Measurements from ENCODE around the gene YTHDC1. TPM values are rescaled to one million over a fixed set of nuclear protein-coding genes. Genes with fewer than 3 reads are reported as not detected.

The YTHDC1 gene
- total RNA-seq, 2 donors from 2014 or later, result 170 to 184 TPM

GRCh38 chr4:68358988-68359387, 9.1 kb upstream of the YTHDC1 start:
- DNase-seq, result no peak
- peaks cover 4% of the 10 kb centered on the region for H3K27me3 Mint-ChIP-seq (ENCODE audit: insufficient read depth)
- 96% methylated on average over 2 of the region's 2 CpGs; no CpG with 5 or more reads in 1 of the 2 experiments for WGBS, 2 experiments (ENCODE audit: insufficient coverage in 1 of 2, insufficient read length in 1 of 2)
- no peak for TF ChIP-seq CTCF (conservative IDR thresholded peaks at IDR 0.05)
- Histone ChIP-seq H3K36me3 (ENCODE audit: control insufficient read depth, insufficient read depth, low read length) (no peaks in the 10 kb centered on the region), H3K4me1 (ENCODE audit: control insufficient read depth, insufficient read depth, low read length) (no peaks in the 10 kb centered on the region), H3K27me3 (ENCODE audit: control insufficient read depth, insufficient read depth, low read length, poor library complexity, severe bottlenecking) (no peaks in the 10 kb centered on the region), H3K27ac (ENCODE audit: low read depth, low read length) (no peak overlapping the region), H3K9ac (ENCODE audit: extremely low read depth, low read length, poor library complexity, severe bottlenecking) (no peak overlapping the region), H3K4me3 (ENCODE audit: low read length) (no peak overlapping the region), H3K9me3 (ENCODE audit: control insufficient read depth, low read length) (peaks cover 10% of the 10 kb centered on the region)
- H3K36me3 Mint-ChIP-seq (ENCODE audit: low read depth), result peaks cover 8% of the 10 kb centered on the region
- peaks cover 11% of the 10 kb centered on the region for H3K9me3 Mint-ChIP-seq
- peaks cover 31% of the 10 kb centered on the region for H3K4me1 Mint-ChIP-seq
- H3K4me3 Mint-ChIP-seq, result no peak overlapping the region
- no peak overlapping the region for H3K27ac Mint-ChIP-seq

- Histone ChIP-seq H3K36me3 (ENCODE audit: control insufficient read depth, insufficient read depth, low read length) (no peaks in the 10 kb centered on the region), H3K4me3 (ENCODE audit: low read length) (no peak overlapping the region), H3K4me1 (ENCODE audit: control insufficient read depth, insufficient read depth, low read length) (no peaks in the 10 kb centered on the region), H3K27me3 (ENCODE audit: control insufficient read depth, insufficient read depth, low read length, poor library complexity, severe bottlenecking) (no peaks in the 10 kb centered on the region), H3K9me3 (ENCODE audit: control insufficient read depth, low read length) (no peaks in the 10 kb centered on the region), H3K27ac (ENCODE audit: low read depth, low read length) (no peak overlapping the region), H3K9ac (ENCODE audit: extremely low read depth, low read length, poor library complexity, severe bottlenecking) (no peak overlapping the region)
- H3K27me3 Mint-ChIP-seq (ENCODE audit: insufficient read depth), result no peaks in the 10 kb centered on the region
- 90 to 93% methylated on average over 1 to 2 of the region's 2 CpGs for WGBS, 2 experiments (ENCODE audit: insufficient coverage in 1 of 2, insufficient read length in 1 of 2)
- H3K4me3 Mint-ChIP-seq, result no peak overlapping the region
- H3K36me3 Mint-ChIP-seq (ENCODE audit: low read depth), result peaks cover 8% of the 10 kb centered on the region
- H3K4me1 Mint-ChIP-seq, result peaks cover 9% of the 10 kb centered on the region
- DNase-seq, result no peak
- H3K9me3 Mint-ChIP-seq, result peaks cover 4% of the 10 kb centered on the region
- H3K27ac Mint-ChIP-seq, result no peak overlapping the region
- TF ChIP-seq CTCF (conservative IDR thresholded peaks at IDR 0.05), result no peak
These were observed 2.9 kb upstream of the YTHDC1 start for GRCh38 chr4:68352791-68353190.

GRCh38 chr4:68349279-68349648, 626 bp downstream of the YTHDC1 start:
- peaks cover 28% of the 10 kb centered on the region for H3K36me3 Mint-ChIP-seq (ENCODE audit: low read depth)
- H3K4me1 ChIP-seq (ENCODE audit: control insufficient read depth, insufficient read depth, low read length), result peaks cover 5% of the 10 kb centered on the region
- H3K9ac ChIP-seq (ENCODE audit: extremely low read depth, low read length, poor library complexity, severe bottlenecking), result peak overlapping the region; percentile 99
- no peaks in the 10 kb centered on the region for H3K27me3 Mint-ChIP-seq (ENCODE audit: insufficient read depth)
- H3K36me3 ChIP-seq (ENCODE audit: control insufficient read depth, insufficient read depth, low read length), result peaks cover 23% of the 10 kb centered on the region
- H3K27ac Mint-ChIP-seq, result peak overlapping the region; percentile 99
- no peaks in the 10 kb centered on the region for H3K27me3 ChIP-seq (ENCODE audit: control insufficient read depth, insufficient read depth, low read length, poor library complexity, severe bottlenecking)
- peaks cover 2% of the 10 kb centered on the region for H3K9me3 Mint-ChIP-seq
- H3K27ac ChIP-seq (ENCODE audit: low read depth, low read length), result peak overlapping the region; percentile 99
- H3K4me1 Mint-ChIP-seq, result peaks cover 16% of the 10 kb centered on the region
- no peak for TF ChIP-seq CTCF (conservative IDR thresholded peaks at IDR 0.05)
- H3K9me3 ChIP-seq (ENCODE audit: control insufficient read depth, low read length), result no peaks in the 10 kb centered on the region
- 0% methylated on average over 7 to 14 of the region's 14 CpGs for WGBS, 2 experiments (ENCODE audit: insufficient coverage in 1 of 2, insufficient read length in 1 of 2)
- DNase-seq, result no peak
- peak overlapping the region; percentile 95 for H3K4me3 ChIP-seq (ENCODE audit: low read length)
- H3K4me3 Mint-ChIP-seq, result peak overlapping the region; percentile 82

Measured in endodermal cell (in vitro differentiated cells).